GM21528 (cell line): ENCODE measurements around the gene GPR62.
A peak's percentile ranks its signal among the peaks of the same experiment; 100 is the strongest.

Source experiments
- ATAC-seq: cut with Tn5 transposase; IDR thresholded peaks from one replicate; pipeline ENCODE4 v1.9.1; 2021; ENCODE audit warnings: mild to moderate bottlenecking, moderate library complexity; ENCODE audit not compliant: unreplicated experiment, low FRiP score

Gene GPR62

DNA sequence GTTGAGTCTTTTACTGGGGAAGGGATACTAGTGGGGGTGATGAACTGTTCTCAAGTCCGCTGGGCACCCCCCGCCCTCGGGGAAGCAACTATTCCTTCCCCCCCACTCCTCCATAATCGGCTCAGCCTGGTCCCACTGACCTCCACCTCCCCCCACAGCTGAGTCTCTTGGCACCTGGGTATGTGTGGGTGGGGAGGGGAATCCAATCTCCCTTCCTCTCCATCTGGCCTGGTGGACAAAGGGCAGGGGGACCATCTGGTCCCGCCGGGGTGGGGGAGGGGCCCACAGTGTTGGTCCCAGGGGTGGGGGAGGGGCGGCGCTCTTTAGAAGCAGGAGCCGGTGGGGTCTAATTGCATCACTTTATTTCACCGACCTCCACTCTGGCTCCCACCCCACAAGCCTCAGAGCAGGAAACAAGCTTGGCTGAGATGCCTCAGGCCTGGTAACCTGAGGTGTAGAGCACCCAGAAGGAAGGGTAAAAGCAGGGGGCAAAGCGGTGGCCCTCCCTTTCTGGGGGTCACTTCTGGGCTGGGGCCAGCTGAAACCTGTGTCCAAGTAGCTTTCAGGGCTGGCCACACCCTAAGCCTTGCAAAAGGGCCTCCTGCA lies 13.1 kb downstream of the GPR62 start:
- ATAC-seq = no peak

DNA sequence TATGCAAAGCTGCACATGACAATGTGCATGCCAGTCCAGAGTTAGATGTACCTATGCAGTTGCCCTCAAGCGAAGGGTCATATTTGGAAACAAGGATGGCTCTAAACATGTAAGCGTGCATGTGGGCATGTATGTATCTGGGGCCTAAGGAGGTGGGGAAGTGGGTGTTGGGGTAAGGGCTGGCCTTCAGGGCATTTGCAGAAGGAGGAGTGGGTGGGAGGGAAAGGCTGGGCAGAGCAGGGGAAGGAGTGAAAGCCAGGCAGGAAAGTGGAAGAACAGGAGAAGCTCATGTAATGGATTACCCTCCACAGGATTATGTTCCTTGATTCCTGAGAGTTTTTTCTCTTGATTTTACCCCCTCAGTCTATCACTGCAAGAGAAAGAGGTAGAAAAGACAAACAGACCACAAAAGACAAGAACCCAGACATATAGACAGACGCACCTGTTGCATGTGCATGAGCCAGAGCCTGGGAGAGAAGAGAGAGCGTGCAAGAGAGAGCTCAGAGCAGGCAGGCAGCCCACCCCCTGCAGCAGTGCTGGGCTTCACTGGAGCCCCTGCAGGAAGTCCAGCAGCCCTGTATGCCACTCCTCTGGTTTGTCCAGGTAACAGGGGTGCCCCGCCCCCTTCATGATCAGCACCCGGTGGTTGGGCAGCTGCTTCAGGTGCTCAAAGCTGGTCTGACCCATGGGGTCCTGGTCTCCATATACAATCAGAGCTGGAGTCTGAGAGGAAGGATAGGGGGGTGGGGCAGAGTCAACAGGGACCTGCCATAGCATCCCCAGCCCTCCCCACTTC lies 13.9 kb downstream of the GPR62 start:
- no peak for ATAC-seq

DNA sequence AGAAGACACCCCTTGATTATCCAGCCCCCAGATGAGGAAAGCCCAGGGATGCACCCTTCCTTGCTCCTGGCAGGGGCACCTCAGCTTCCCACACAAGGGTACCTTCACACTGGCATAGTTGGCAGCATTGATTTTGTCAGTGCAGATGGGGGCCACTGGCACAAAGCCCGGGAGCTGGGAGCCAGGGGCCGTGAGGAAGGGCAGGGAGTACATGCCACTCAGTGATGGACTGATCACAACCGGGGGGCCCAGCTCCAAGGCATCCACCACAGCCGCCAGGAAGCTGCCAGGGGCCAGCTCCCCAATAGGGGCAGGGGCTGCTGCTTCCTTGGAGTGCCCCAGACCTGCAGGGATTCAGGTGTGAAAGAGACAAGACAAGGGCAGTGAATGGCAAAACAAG lies 14.7 kb downstream of the GPR62 start:
- no peak for ATAC-seq

DNA sequence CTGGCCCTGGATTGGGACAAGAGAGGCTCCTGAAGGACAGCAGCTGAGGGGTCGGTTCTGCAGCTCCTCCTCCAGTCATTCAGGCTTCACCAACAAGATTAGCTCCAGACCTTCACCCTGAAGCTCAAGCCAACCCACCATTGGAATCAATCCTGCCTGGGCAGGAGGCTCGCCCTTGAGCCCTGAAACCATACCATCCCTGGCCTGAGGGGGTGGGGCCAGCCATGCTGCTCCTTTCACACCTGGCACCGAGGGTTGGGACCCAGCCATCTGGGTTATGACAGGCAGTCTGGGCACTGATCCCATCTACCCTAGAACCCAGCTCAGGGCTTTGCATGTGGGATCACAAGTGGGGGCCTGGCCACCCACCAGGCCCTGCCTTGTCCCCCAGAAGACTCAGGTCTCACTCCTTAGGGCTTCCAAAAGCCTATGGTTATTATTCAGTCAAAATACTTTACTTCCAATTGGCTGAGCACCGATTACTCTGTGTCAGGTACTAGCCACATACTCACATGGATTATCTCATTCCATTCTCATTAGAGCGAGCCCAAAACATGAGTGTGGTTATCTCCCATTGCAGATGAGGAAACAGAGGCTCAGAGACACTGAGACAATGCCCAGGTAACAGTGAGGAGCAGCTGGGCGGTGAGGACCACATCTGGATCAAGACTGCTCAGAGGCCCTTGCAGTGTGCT lies 15.6 kb downstream of the GPR62 start:
- ATAC-seq = no peak

DNA sequence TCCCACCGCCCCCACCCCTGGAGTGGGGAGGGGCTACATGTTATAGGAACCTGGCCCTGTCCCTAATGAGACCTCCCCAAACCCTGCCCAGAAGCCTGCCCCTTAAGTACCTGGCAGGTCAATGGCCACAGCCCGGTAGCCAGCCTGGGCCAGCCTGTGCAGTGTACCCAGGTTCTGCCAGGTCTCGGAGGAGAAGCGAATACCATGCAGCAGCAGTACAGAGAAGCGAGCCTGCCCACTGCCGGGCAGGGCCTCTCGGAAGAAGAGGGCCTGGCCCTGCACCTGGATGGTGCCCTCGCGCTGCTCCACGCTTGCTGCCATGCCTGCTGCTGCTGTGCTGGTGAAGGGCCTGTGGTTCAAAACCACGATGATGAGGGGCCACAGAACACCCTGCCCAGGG lies 16.2 kb downstream of the GPR62 start:
- no peak for ATAC-seq

DNA sequence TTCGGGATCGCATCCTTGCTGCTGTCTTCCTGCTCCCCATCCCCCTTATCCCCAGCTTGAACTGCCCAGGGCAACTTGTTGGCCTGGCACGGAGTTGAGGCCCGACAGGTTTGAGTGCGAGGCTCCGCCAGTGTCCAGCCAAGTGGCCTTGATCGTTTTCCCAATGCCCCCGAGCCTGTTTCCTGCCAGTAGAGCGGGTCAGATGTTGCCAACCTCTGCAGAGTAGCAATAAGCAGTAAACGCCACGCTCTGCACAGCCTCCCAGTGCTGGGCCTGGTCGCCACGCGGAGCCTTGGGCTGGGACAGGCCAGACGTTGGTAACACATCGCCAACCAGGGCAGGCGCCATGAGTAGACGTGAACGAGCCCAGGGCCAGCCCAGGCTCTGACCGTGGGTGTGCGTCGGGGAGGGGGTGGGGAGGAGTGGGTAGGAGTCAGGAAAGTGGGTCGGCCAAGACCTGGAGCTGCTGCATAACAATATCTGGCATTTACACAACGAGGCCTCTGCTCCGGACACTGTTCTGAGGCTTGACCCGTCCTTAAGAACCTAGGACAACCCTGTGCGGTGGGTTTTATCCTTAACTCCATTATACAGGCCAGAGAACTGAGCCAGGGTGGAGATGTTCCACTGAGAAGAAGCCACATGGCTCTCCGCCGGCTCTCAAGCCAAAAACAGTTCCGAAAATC lies 19.2 kb downstream of the GPR62 start:
- no peak for ATAC-seq

DNA sequence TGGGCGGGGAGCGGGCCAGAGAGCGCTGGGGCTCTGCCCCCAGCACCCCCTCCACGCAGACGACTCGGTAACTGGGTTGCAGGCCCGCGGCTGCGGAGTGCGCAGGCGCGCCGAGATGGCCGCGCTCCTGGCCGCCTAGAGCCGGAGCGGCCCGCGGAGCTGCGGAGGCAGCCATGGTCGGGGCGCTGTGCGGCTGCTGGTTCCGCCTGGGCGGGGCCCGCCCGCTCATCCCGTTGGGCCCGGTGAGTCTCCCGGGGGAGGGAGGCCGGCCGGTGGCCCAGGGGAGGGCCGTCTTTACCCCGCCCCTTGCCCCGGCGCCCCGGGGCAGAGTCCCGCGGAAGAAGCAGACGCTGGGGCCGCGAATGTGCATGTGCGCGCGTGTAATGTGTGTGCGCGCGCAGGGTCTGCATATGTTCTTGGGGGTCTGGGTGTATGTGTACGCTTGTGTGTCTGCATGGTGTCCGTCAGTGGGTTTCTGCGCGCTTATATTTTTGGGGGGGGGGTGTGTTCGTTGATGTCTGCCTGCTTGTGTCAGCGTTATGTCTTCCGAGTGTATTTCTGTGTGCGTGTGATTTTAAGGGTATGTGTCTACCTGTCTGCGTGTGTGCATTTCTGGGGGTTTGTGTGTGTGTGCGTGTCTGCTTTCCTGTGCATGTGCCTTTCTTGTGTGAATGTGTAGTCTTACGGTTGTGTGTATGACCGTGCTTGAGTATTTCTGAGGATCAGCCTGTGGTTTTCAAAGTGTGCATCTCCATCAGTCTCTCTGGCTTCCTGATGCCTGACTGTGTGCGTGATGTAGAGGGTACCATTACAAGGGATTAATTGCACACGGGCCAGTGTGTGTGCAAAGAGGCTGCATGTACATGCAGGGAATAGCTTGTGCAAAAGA lies 20.0 kb downstream of the GPR62 start, which contains the start of gene ABHD14A:
Gene ABHD14A, plus strand, starts transcription at position 102 of the 889 bp plus-strand sequence. Its CDS starts 72 bp downstream, at position 174.
- peak; percentile 40 for ATAC-seq

DNA sequence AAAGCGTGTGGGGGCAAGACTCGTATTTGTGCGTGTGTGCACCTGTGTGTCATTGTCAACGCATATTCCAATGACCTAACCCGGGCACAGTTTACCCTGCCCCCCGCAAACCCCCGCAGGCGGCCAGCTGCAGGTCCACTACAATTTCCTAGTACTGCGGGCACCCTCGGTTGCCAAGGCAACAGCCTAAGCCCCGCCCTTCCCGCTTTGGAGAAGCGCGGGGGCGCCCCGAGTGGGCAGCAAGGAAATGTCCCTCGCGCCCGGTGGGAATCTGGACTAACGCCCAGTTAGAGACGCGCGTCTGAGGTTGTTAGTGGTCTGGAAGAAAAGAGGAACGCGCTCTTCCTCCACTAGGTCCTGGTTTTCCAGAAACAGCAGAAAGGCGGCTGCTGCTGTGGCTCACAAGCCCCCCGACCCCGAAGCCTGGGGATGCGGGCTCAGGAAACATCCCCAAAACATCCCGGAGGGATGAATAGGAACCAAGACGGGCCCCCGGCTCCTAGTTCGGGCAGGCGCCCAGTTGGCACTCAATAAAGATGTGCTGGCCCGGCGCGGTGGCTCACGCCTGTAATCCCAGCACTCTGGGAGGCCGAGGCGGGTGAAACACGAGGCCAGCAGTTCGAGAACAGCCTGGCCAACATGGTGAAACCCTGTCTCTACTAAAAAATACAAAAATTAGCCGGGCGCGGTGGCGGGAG lies 20.8 kb downstream of the GPR62 start:
- no peak for ATAC-seq

DNA sequence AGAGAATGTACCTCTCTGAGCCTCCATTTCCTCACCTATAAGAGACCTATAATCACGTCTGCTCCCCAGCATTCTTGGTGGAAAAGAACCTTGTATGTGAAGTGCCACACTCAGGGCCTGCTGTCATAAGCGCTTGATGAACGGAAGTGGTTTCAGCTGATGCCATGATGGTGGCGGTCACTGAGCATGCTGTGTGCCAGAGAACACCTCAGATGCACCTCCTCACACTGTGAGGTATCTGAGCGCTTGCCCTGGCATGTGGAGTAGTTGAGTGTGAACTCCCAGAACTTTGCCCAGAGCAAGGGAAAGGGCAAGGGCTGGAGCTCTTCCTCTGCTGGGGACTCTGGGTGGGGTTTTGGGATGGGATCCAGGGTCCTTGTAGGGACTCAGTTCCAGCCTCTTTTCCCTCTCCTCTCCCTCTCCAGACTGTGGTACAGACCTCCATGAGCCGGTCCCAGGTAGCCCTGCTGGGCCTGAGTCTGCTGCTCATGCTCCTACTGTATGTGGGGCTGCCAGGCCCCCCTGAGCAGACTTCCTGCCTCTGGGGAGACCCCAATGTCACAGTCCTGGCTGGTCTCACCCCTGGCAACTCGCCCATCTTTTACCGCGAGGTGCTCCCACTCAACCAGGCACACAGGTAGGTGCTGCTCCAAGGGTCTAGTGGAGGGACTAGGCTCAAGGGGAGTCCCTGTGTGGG lies 22.4 kb downstream of the GPR62 start:
- ATAC-seq = no peak

DNA sequence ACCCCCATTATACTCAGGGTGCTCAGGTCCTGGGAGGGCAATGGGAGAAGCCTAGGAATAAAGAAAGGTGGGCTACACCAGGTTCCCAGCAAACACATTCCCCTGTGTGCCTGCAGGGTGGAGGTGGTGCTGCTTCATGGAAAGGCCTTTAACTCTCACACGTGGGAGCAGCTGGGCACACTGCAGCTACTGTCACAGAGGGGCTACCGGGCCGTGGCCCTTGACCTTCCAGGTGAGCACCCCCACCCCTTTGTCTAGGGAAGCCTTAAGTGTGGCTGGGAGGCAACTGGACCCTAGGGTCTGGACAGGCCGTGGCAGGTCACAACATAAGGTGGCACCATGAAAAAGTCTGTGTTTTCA lies 22.9 kb downstream of the GPR62 start:
- ATAC-seq = no peak

DNA sequence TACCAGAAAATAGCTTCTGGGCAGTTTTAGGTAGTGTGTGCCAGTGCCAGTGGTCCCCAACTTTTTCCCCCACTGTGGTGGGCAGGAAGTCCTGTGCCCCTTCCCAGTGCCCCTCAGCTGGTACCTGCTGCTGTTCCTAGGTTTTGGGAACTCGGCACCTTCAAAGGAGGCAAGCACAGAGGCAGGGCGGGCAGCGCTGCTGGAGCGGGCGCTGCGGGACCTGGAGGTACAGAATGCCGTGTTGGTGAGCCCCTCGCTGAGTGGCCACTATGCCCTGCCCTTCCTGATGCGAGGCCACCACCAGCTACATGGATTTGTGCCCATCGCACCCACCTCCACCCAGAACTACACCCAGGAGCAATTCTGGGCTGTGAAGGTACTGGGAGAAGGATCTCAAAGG lies 25.1 kb downstream of the GPR62 start:
- no peak for ATAC-seq

DNA sequence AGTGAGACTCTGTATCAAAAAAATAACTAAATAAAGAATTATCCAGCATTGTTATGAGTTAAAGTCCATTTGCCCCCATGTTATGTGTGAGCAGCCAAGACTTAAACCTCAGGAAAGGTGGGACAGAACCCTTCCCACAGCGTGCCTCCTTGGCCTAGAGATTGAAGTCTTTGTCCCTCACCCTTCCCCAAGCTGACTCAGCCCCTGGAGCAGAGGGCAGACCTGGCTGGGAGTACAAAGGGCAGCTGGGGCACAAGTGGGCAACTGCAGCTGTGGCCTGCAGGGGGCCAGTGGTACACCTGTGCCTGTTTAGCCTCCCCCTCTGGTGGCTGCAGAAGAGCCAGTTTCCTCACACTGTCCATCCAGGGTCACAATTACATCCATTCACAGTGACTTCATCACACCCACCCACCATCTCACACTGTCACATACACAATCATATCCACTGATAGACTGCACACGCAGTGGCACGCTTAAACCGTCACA lies 27.2 kb downstream of the GPR62 start:
- peak; percentile 44 for ATAC-seq

DNA sequence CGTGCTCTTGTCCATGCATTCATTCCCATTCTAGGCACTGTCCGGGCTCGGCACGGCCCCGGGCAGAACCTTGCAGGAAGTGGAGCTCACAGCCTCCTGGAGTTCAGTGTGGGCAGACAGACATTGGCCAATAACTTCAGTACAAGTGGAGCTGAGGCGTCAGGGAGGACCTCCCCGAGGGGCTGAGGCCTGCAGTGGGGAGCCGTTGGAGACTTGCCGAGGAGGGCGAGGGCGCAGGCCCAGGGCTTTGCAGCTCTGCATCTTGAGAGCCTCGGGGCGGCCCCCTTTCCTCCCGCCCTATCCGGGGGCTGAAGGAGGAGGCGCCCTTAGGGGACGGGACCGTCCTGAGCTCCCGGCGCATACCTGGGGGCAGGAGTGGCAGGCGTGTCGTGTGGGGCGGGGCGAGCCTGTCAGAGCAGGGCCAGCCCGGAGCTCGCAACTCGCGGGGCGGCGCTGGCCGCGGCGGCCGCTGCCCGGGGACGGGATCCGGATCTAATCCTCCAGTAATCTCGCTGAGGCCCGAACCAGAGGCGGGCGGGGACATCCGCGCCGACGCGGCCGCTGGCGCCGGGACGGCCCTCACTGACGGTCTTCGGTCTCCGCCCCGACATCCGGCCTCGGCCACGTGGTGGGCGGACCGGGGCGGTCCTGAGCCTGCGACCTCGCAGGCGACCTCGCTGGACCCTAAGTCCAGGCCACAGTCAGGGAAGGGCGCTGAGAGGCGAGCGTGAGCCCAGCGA lies 27.8 kb downstream of the GPR62 start, which contains the start of gene ACY1:
Gene ACY1, plus strand, starts transcription at position 698 of the 740 bp plus-strand sequence. CDS start 530 bp downstream, outside the sequence.
- peak; percentile 70 for ATAC-seq

DNA sequence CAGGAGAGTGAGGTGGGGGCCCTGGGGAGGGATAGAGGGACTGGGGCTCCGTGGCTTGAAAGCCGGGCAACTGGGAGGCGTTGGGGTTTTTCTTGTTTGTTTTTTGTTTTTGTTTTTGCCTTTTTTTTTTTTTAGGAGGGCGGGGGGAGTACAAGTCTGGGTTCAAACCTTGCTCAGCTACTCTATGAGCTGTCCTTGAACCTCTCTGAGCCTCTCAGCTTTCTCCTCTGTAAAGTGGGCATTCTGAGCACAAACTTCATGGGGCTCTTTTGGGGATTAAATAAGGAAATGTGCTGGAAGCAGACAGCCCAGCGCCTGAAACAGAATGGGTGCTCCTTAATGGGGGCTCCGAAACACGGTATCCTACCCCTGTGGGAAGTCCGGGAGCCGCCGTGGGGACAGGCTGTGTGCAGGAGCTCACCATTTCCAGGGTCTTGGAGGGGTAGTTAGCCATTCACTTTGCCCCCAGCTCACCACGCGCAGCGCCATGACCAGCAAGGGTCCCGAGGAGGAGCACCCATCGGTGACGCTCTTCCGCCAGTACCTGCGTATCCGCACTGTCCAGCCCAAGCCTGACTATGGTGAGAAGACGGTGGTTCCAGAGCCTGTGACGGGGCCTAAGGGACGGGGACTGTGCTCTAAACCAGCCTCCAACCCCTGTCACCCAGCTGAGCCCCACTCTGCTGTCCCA lies 28.5 kb downstream of the GPR62 start:
- no peak for ATAC-seq

DNA sequence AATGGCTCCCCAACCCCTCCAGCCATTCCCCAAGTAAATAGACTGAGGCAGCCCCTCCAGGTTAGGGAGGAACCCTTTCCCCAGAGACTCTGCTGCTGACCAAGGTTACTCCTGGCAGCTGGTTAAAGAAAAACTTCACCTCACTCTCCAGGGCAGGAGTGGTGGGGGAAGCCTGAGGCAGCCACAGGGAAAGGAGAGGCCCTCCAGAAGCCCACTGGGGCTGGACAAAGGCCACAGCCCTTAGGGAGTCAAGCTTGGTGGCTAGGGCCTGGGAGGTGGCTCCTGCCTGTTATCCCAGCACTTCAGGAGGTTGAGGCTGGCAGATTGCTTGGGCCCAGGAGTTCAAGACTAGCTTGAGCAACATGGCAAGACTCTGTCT lies 29.1 kb downstream of the GPR62 start:
- ATAC-seq = no peak

DNA sequence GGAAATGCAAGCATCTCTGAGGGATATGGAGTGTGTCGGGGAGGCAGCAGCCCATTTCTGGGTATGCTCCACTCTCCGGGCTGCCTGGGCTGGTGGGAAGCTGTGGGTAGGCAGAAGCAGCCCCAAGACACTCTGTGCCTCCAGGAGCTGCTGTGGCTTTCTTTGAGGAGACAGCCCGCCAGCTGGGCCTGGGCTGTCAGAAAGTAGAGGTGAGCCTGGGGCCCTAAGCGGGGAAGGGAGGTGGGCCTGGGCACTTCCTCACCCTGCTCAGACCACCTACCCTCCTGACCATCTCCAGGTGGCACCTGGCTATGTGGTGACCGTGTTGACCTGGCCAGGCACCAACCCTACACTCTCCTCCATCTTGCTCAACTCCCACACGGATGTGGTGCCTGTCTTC lies 29.9 kb downstream of the GPR62 start:
- ATAC-seq = no peak
